Thoracic aorta (tissue), 2 donors: ENCODE results near the gene GLIPR2. TPM values are rescaled to one million over a fixed set of nuclear protein-coding genes. Genes with fewer than 3 reads are reported as not detected.
"Not testable (repeated sequence)": the region's sequence is repeated elsewhere in the genome, so short reads cannot be mapped to it uniquely, and the experiment has no call there.

Source experiments
- ATAC-seq: fragments of 150-250 bp; one replicate; pipeline ENCODE4 v1.8.0; 2017; ENCODE audit warnings: low read depth; ENCODE audit not compliant: insufficient number of reproducible peaks, low FRiP score
- DNase-seq: peaks from one replicate; pipeline ENCODE4 v3.0.0-alpha.2; 2020; ENCODE audit warnings: low spot score
- H3K27ac ChIP-seq, 2 donors: fragments of 200-600 bp; sonication (generic); 1 replicate in 1 of 2; 2 replicates in 1 of 2; pipeline ENCODE4 v1.5.1; 2016; ENCODE audit warnings: mild to moderate bottlenecking in 2 of 2, moderate library complexity in 2 of 2
- H3K27me3 ChIP-seq: fragments of 200-600 bp; sonication (generic); replicated peaks from 2 replicates; pipeline ENCODE4 v1.6.0; 2016; ENCODE audit warnings: mild to moderate bottlenecking; ENCODE audit not compliant: insufficient read depth
- H3K36me3 ChIP-seq: fragments of 200-600 bp; sonication (generic); one replicate; pipeline ENCODE4 v1.5.1; 2016
- H3K4me1 ChIP-seq, 2 donors: fragments of 200-600 bp; sonication (generic); 1 replicate in 1 of 2; 2 replicates in 1 of 2; pipeline versions ENCODE4 v1.5.1 to v1.6.0; 2016; ENCODE audit warnings: low read depth in 2 of 2, mild to moderate bottlenecking in 1 of 2; ENCODE audit not compliant: control insufficient read depth in 1 of 2
- H3K4me3 ChIP-seq: fragments of 200-600 bp; sonication (generic); 2 replicates; pipeline ENCODE4 v1.5.1; 2016; ENCODE audit warnings: mild to moderate bottlenecking
- H3K9me3 ChIP-seq: fragments of 200-600 bp; sonication (generic); 2 replicates; pipeline ENCODE4 v1.5.1; 2016
- CTCF ChIP-seq: fragments of 200-600 bp; sonication (generic); IDR thresholded peaks from one replicate; pipeline ENCODE4 v1.5.1; 2019; ENCODE audit warnings: antibody characterized with exemption
- total RNA-seq, 2 donors: library from RNA; depleted of rRNA; stranded (reverse); fragments of >200 nt; gene quantifications; one replicate each; pipeline versions ENCODE4 v1.1.0 to v1.2.3, GENCODE V29; 2016

Gene GLIPR2
- total RNA-seq, 2 donors from 2014 or later, result 47.0 to 52.1 TPM

- no peak for DNase-seq
- H3K27ac ChIP-seq, result no peak overlapping the region
- no peaks in the 10 kb centered on the region for H3K36me3 ChIP-seq
- no peaks in the 10 kb centered on the region for H3K4me1 ChIP-seq
- no peak for TF ChIP-seq CTCF
- ATAC-seq, result no peak
- H3K27me3 ChIP-seq, result no peaks in the 10 kb centered on the region
- no peaks in the 10 kb centered on the region for H3K9me3 ChIP-seq
- no peak overlapping the region for H3K4me3 ChIP-seq
Observed at GRCh38 chr9:36174731-36175130, 38.2 kb downstream of the GLIPR2 start.

- H3K4me3 ChIP-seq, ATAC-seq: not testable (repeated sequence)
Observed at GRCh38 chr9:36175209-36175608, 38.7 kb downstream of the GLIPR2 start.

GRCh38 chr9:36176496-36176895 lies 40.0 kb downstream of the GLIPR2 start:
- not testable (repeated sequence) for DNase-seq, H3K27me3 ChIP-seq, H3K36me3 ChIP-seq, H3K4me3 ChIP-seq, H3K4me1 ChIP-seq, H3K27ac ChIP-seq, ATAC-seq, H3K9me3 ChIP-seq

More at GRCh38 chr9:36175209-36175608, 38.7 kb downstream of the GLIPR2 start:
- H3K4me1 ChIP-seq, H3K36me3 ChIP-seq, H3K9me3 ChIP-seq, DNase-seq, H3K27me3 ChIP-seq, H3K27ac ChIP-seq: not testable (repeated sequence)

- DNase-seq (no peak), ATAC-seq (no peak)
- Histone ChIP-seq H3K36me3 (no peaks in the 10 kb centered on the region), H3K27ac (no peak overlapping the region), H3K4me1 (no peaks in the 10 kb centered on the region), H3K27me3 (no peaks in the 10 kb centered on the region), H3K4me3 (no peak overlapping the region), H3K9me3 (no peaks in the 10 kb centered on the region)
- no peak for TF ChIP-seq CTCF
Observed at GRCh38 chr9:36177571-36177970, 41.0 kb downstream of the GLIPR2 start.

- not testable (repeated sequence) for H3K27me3 ChIP-seq, H3K36me3 ChIP-seq, H3K4me3 ChIP-seq, H3K9me3 ChIP-seq, H3K4me1 ChIP-seq, DNase-seq, H3K27ac ChIP-seq, ATAC-seq
Observed at GRCh38 chr9:36180243-36180642, 43.7 kb downstream of the GLIPR2 start.

- Histone ChIP-seq H3K27me3 (no peaks in the 10 kb centered on the region), H3K9me3 (no peaks in the 10 kb centered on the region), H3K4me1 (peaks cover 13 to 16% of the 10 kb centered on the region in 2 donors), H3K27ac (no peak overlapping the region), H3K36me3 (no peaks in the 10 kb centered on the region), H3K4me3 (no peak overlapping the region)
- TF ChIP-seq CTCF, result no peak
- DNase-seq (no peak), ATAC-seq (no peak)
Observed at GRCh38 chr9:36187414-36187813, 50.9 kb downstream of the GLIPR2 start.

GRCh38 chr9:36188212-36188611 lies 51.7 kb downstream of the GLIPR2 start:
- DNase-seq (no peak), ATAC-seq (no peak)
- peaks cover 21 to 24% of the 10 kb centered on the region in 2 donors for H3K4me1 ChIP-seq
- no peaks in the 10 kb centered on the region for H3K27me3 ChIP-seq
- no peak overlapping the region for H3K27ac ChIP-seq
- H3K4me3 ChIP-seq, result no peak overlapping the region
- no peaks in the 10 kb centered on the region for H3K9me3 ChIP-seq
- no peaks in the 10 kb centered on the region for H3K36me3 ChIP-seq
- TF ChIP-seq CTCF, result no peak
